Left forelimb (tissue), 1 donor: ENCODE data around the gene ITFG1.
"Not testable (repeated sequence)": the region's sequence is repeated elsewhere in the genome, so short reads cannot be mapped to it uniquely, and the experiment has no call there.

Experiments
- DNase-seq: peaks from one replicate; pipeline ENCODE4 v3.0.0-alpha.2; 2018; ENCODE audit warnings: low spot score

The ITFG1 gene

GRCh38 chr16:47236716-47237115, 224.1 kb downstream of the ITFG1 start:
- DNase-seq, result no peak

GRCh38 chr16:47230296-47230695, 230.6 kb downstream of the ITFG1 start:
- no peak for DNase-seq

- no peak for DNase-seq
These were observed 231.5 kb downstream of the ITFG1 start for GRCh38 chr16:47229053-47230050.

GRCh38 chr16:47228241-47228640, 232.6 kb downstream of the ITFG1 start:
- no peak for DNase-seq

GRCh38 chr16:47213761-47214440, 247.0 kb downstream of the ITFG1 start:
- DNase-seq, result no peak

- DNase-seq, result no peak
These were observed 249.6 kb downstream of the ITFG1 start for GRCh38 chr16:47211218-47211617.

GRCh38 chr16:47204736-47205504, 255.9 kb downstream of the ITFG1 start:
- DNase-seq, result no peak

- DNase-seq, result not testable (repeated sequence)
These were observed 257.4 kb downstream of the ITFG1 start for GRCh38 chr16:47203433-47203832.

- no peak for DNase-seq
These were observed 262.7 kb downstream of the ITFG1 start for GRCh38 chr16:47198180-47198575.

GRCh38 chr16:47197536-47198179, 263.2 kb downstream of the ITFG1 start:
- DNase-seq, result no peak

- no peak for DNase-seq
These were observed 264.4 kb downstream of the ITFG1 start for GRCh38 chr16:47196457-47196856.

GRCh38 chr16:47182318-47182717, 278.5 kb downstream of the ITFG1 start:
- DNase-seq, result no peak

- not testable (repeated sequence) for DNase-seq
These were observed 279.8 kb downstream of the ITFG1 start for GRCh38 chr16:47181066-47181465.

- DNase-seq, result no peak
These were observed 280.8 kb downstream of the ITFG1 start for GRCh38 chr16:47180073-47180472.

GRCh38 chr16:47175152-47175551, 285.7 kb downstream of the ITFG1 start:
- no peak for DNase-seq

GRCh38 chr16:47162670-47163420, 298.0 kb downstream of the ITFG1 start:
- DNase-seq, result no peak

- DNase-seq, result no peak
These were observed 299.4 kb downstream of the ITFG1 start for GRCh38 chr16:47161464-47161863.

- no peak for DNase-seq
These were observed 300.4 kb downstream of the ITFG1 start for GRCh38 chr16:47160422-47160821.

GRCh38 chr16:47158992-47159391, 301.9 kb downstream of the ITFG1 start:
- no peak for DNase-seq

GRCh38 chr16:47156680-47157215, 304.1 kb downstream of the ITFG1 start:
- no peak for DNase-seq

GRCh38 chr16:47152501-47152900, 308.4 kb downstream of the ITFG1 start:
- not testable (repeated sequence) for DNase-seq
